ENCODE data around the gene SMNDC1. TPM values are rescaled to one million over a fixed set of nuclear protein-coding genes. Genes with fewer than 3 reads are reported as not detected.

Gene SMNDC1
- total and polyA plus RNA-seq, 7 donors: 10.2 to 19.7 (median 13.3) TPM

DNA sequence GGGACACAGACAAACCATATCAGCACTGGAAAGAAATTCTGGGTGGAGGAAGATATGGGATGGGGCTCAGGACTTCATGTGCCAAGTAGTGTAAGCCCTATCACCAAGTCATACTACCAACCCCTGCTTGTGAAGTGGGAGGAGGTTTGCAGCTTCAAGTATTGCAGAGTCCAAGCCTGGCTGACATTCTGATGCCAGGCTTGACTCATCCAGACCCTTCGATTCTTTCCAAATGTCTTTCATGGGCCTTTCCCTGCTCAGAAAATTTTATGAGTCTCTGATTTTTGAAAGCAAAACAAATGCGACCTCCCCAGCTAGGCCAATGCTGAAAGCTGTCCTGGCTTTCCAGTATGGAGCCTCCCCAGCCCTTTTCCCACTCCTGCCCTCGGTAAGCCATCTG lies 45.1 kb upstream of the SMNDC1 start:
- WGBS, 2 donors: 75 to 81% methylated on average over 3 of the region's 3 CpGs
- Histone ChIP-seq H3K9me3 (no peaks in the 10 kb centered on the region), H3K4me1 (peaks cover 0 to 28% (median 23%) of the 10 kb centered on the region in 4 donors), H3K36me3 (no peaks in the 10 kb centered on the region), H3K27me3 (no peaks in the 10 kb centered on the region), H3K4me3 (no peak overlapping the region), H3K27ac (no peak overlapping the region)
- no peak for DNase-seq
- intact Hi-C loops (cut with DNase I): loop anchor here (5.0 kb wide), 1 partner anchor 38 kb away; no protein-coding TSS in a partner anchor
- TF ChIP-seq EP300 (IDR thresholded peaks at IDR 0.05): no peak
- TF ChIP-seq POLR2AphosphoS5 (IDR thresholded peaks at IDR 0.05): no peak
- TF ChIP-seq, protein P1, sequence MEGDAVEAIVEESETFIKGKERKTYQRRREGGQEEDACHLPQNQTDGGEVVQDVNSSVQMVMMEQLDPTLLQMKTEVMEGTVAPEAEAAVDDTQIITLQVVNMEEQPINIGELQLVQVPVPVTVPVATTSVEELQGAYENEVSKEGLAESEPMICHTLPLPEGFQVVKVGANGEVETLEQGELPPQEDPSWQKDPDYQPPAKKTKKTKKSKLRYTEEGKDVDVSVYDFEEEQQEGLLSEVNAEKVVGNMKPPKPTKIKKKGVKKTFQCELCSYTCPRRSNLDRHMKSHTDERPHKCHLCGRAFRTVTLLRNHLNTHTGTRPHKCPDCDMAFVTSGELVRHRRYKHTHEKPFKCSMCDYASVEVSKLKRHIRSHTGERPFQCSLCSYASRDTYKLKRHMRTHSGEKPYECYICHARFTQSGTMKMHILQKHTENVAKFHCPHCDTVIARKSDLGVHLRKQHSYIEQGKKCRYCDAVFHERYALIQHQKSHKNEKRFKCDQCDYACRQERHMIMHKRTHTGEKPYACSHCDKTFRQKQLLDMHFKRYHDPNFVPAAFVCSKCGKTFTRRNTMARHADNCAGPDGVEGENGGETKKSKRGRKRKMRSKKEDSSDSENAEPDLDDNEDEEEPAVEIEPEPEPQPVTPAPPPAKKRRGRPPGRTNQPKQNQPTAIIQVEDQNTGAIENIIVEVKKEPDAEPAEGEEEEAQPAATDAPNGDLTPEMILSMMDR (IDR thresholded peaks at IDR 0.05): no peak
- TF ChIP-seq POLR2A (IDR thresholded peaks at IDR 0.05): no peak

DNA sequence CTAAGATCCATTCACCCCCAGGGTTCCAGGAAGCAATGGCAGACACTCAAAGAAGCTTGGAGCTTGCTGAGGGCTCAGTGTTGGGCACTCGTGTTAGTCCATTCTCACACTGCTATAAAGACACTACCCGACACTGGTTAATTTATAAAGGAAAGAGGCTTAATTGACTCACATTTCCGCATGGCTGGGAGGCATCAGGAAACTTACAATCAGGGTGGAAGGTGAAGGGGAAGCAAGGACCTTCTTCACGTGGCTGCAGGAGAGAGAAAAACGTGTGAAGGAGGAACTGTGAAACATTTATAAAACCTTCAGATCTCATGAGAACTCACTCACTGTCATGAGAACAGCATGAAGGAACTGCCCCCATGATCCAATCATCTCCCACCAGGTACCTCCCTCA lies 44.7 kb upstream of the SMNDC1 start:
- intact Hi-C loops (cut with DNase I): no loop called here

DNA sequence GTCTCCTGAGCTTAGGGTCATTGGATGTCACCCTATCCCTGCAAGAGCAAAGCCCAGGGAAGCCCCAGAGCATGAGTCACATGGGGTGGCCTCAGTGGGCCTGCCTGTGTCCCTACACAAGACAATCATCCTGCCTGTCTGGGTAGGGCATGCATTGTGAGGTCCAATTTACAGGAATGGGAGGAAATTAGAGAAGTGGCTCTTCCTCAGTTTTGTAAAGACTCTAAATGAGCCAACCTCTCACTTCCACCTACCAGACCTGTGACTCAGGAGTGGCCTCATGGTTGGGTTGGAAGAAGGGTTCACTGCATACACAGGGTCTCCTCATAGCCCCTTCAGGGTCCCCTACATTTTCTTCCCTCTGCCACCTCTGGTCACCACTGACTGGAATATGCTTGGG lies 43.6 kb upstream of the SMNDC1 start:
- peaks cover 0 to 16% (median 10%) of the 10 kb centered on the region in 4 donors for H3K4me1 ChIP-seq
- H3K36me3 ChIP-seq: no peaks in the 10 kb centered on the region
- intact Hi-C loops (cut with DNase I): no loop called here
- no peaks in the 10 kb centered on the region for H3K9me3 ChIP-seq
- no peak for DNase-seq
- no peaks in the 10 kb centered on the region for H3K27me3 ChIP-seq
- TF ChIP-seq, protein P1 (IDR thresholded peaks at IDR 0.05): no peak
- no peak for TF ChIP-seq POLR2AphosphoS5 (IDR thresholded peaks at IDR 0.05)
- TF ChIP-seq EP300 (IDR thresholded peaks at IDR 0.05): no peak
- no peak for TF ChIP-seq POLR2A (IDR thresholded peaks at IDR 0.05)
- no peak overlapping the region for H3K4me3 ChIP-seq
- no peak overlapping the region for H3K27ac ChIP-seq

More for the DNA sequence above, 44.7 kb upstream of the SMNDC1 start:
- Histone ChIP-seq H3K4me1 (peaks cover 0 to 27% (median 20%) of the 10 kb centered on the region in 4 donors), H3K9me3 (no peaks in the 10 kb centered on the region), H3K27ac (no peak overlapping the region), H3K36me3 (no peaks in the 10 kb centered on the region), H3K27me3 (no peaks in the 10 kb centered on the region), H3K4me3 (no peak overlapping the region)
- DNase-seq: no peak
- TF ChIP-seq, protein P1 (IDR thresholded peaks at IDR 0.05): no peak
- no peak for TF ChIP-seq EP300 (IDR thresholded peaks at IDR 0.05)
- TF ChIP-seq POLR2A (IDR thresholded peaks at IDR 0.05): no peak
- TF ChIP-seq POLR2AphosphoS5 (IDR thresholded peaks at IDR 0.05): no peak
- WGBS, 2 donors: 61 to 72% methylated on average over 5 of the region's 5 CpGs

DNA sequence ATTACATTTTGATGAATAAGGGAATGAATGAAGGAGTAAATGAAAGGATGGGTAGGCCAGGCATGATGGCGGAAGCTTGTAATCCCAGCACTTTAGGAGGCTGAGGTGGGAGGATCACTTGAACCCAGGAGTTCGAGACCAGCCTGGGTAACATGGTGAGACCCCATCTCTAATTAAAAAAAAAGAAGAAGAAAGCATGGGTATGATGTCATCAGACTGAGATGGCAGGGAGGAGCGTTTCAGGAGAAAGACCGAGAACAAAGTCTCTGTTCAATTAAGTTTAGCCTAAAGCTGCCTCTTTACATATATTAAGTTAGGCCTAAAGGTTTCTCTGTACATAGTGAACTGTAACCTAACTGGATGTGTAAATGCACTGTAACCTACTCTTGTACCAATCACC lies 42.2 kb upstream of the SMNDC1 start:
- TF ChIP-seq, protein P1 (IDR thresholded peaks at IDR 0.05): no peak
- no peak for TF ChIP-seq EP300 (IDR thresholded peaks at IDR 0.05)
- TF ChIP-seq POLR2A (IDR thresholded peaks at IDR 0.05): no peak
- no peak for TF ChIP-seq POLR2AphosphoS5 (IDR thresholded peaks at IDR 0.05)
- Histone ChIP-seq H3K4me3 (no peak overlapping the region), H3K36me3 (no peaks in the 10 kb centered on the region), H3K27ac (no peak overlapping the region), H3K4me1 (peaks cover 0 to 6% (median 2%) of the 10 kb centered on the region in 4 donors), H3K9me3 (no peaks in the 10 kb centered on the region), H3K27me3 (no peaks in the 10 kb centered on the region)
- intact Hi-C loops (cut with DNase I): no loop called here
- WGBS, 2 donors: 92 to 95% methylated on average over 4 of the region's 4 CpGs
- DNase-seq: no peak

DNA sequence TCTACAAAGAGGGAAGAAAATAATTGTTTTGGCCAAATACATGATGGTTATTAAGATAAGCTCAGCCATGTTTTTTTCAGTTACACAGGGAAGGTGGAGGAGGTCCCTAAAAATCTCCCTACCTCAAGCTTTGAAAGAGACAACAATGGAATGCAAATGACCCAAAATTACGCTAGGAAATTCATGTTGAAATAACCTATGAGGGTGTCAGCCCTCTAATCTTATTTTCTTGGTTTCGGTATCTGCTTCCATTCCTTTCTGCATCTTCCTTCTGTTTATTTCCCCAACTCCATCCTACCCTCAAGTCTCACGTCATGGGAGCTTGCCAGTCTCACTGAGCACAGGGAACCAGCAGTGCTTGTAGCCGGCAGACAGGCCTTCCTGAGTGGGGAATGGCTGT lies 40.6 kb upstream of the SMNDC1 start:
- Histone ChIP-seq H3K27ac (no peak overlapping the region), H3K27me3 (no peaks in the 10 kb centered on the region), H3K4me1 (peaks cover 0 to 6% (median 2%) of the 10 kb centered on the region in 4 donors), H3K4me3 (no peak overlapping the region), H3K36me3 (no peaks in the 10 kb centered on the region), H3K9me3 (no peaks in the 10 kb centered on the region)
- WGBS, 2 donors: 83 to 91% methylated on average over 4 of the region's 4 CpGs
- TF ChIP-seq POLR2A (IDR thresholded peaks at IDR 0.05) (no peak), EP300 (IDR thresholded peaks at IDR 0.05) (no peak), POLR2AphosphoS5 (IDR thresholded peaks at IDR 0.05) (no peak)
- TF ChIP-seq, protein P1 (IDR thresholded peaks at IDR 0.05): no peak
- DNase-seq: no peak
- intact Hi-C loops (cut with DNase I): no loop called here
